HCT116 (cell line): ENCODE measurements around the gene MEAK7. TPM values are rescaled to one million over a fixed set of nuclear protein-coding genes. Genes with fewer than 3 reads are reported as not detected.

Experiments used
- ATAC-seq: fragments of 200-7000 bp; cut with Tn5 transposase; 2 replicates; pipeline ENCODE4 v1.9.1; 2020; ENCODE audit warnings: mild to moderate bottlenecking, moderate library complexity
- BruUV-seq: library from RNA; stranded (reverse); fragments of 400-500 nt; replicated peaks from 2 replicates; lab custom pipeline; 2021; lab: Mats Ljungman, UMichigan
- CTCF ChIA-PET: fragments of 300-600 bp; sonication (Branson Sonifier 250); formaldehyde crosslinking; loops from one replicate; lab custom pipeline; 2021; ENCODE audit warnings: antibody characterized with exemption; lab: Charles Lee
- POLR2A ChIA-PET: fragments of 300-600, 350-600 bp; sonication (Branson Sonifier 250); formaldehyde crosslinking; loops from one replicate; lab custom pipeline; 2021; ENCODE audit warnings: antibody characterized with exemption; lab: Charles Lee
- RAD21 ChIA-PET, 2 experiments: fragments of 300-600 bp; sonication (Branson Sonifier 250); formaldehyde crosslinking; loops; one replicate each; lab custom pipeline; 2023; ENCODE audit warnings: low total read pairs in 2 of 2; ENCODE audit not compliant: uncharacterized antibody in 2 of 2, unreplicated experiment in 2 of 2, low non-redundant PET in 1 of 2; lab: Charles Lee
- DNase-seq: peaks from one replicate; pipeline ENCODE4 v3.0.0-alpha.2; 2010; ENCODE audit warnings: low read depth, low spot score
- H2AFZ ChIP-seq: fragments of 200-600 bp; shearing (Covaris generic), sonication (generic); 2 replicates; pipeline ENCODE4 v1.6.1; 2017; ENCODE audit warnings: low read depth, mixed run types, mixed read lengths, antibody characterized with exemption, low read length; ENCODE audit not compliant: poor library complexity, severe bottlenecking
- H3K27ac ChIP-seq: 2 replicates; pipeline ENCODE4 v1.5.1; 2012; ENCODE audit warnings: low read depth, low read length
- H3K27me3 ChIP-seq: fragments of 200-600 bp; sonication (generic); 2 replicates; pipeline ENCODE4 v1.6.1; 2016; ENCODE audit warnings: mixed run types, low read length, mixed read lengths; ENCODE audit not compliant: insufficient read depth
- H3K36me3 ChIP-seq, 2 experiments: fragments of 200-500 bp in 1 of 2; fragments of 200-600 bp in 1 of 2; sonication (Bioruptor generic) in 1 of 2; sonication (generic) in 1 of 2; 2 replicates each; pipeline versions ENCODE4 v1.5.1 to v1.6.1; 2014 to 2016; ENCODE audit warnings: low read length in 2 of 2, inconsistent platforms in 1 of 2, mixed read lengths in 1 of 2, mixed run types in 1 of 2; ENCODE audit not compliant: insufficient read depth in 2 of 2, control insufficient read depth in 1 of 2
- H3K4me1 ChIP-seq, 2 experiments: fragments of 200-600 bp in 1 of 2; sonication (generic) in 1 of 2; 2 replicates each; pipeline versions ENCODE4 v1.5.1 to v1.6.1; 2012 to 2017; ENCODE audit warnings: low read length in 2 of 2, inconsistent platforms in 1 of 2, mild to moderate bottlenecking in 1 of 2, mixed read lengths in 1 of 2, mixed run types in 1 of 2, moderate library complexity in 1 of 2; ENCODE audit not compliant: insufficient read depth in 2 of 2, control insufficient read depth in 1 of 2
- H3K4me2 ChIP-seq: fragments of 200-600 bp; sonication (generic); 2 replicates; pipeline ENCODE4 v1.6.1; 2017; ENCODE audit warnings: mixed run types, low read length, mixed read lengths
- H3K4me3 ChIP-seq, 2 experiments: fragments of 200-600 bp in 1 of 2; sonication (generic) in 1 of 2; replicated peaks in 1 of 2; 2 replicates each; pipeline ENCODE4 v1.5.1; 2011 to 2016; ENCODE audit warnings: low read length in 2 of 2, control low read depth in 1 of 2, low read depth in 1 of 2, mild to moderate bottlenecking in 1 of 2, mixed read lengths in 1 of 2, mixed run types in 1 of 2
- H3K79me2 ChIP-seq: fragments of 200-600 bp; sonication (generic); 2 replicates; pipeline ENCODE4 v1.6.1; 2017; ENCODE audit warnings: mild to moderate bottlenecking, mixed run types, low read length, moderate library complexity, mixed read lengths; ENCODE audit not compliant: insufficient read depth
- H3K9ac ChIP-seq: fragments of 200-600 bp; sonication (generic); 2 replicates; pipeline ENCODE4 v1.6.1; 2016; ENCODE audit warnings: low read length, mixed read lengths
- H3K9me2 ChIP-seq: fragments of 200-600 bp; sonication (generic), shearing (Covaris generic); 2 replicates; pipeline ENCODE4 v1.6.1; 2017; ENCODE audit warnings: mixed run types, mild to moderate bottlenecking, moderate library complexity; ENCODE audit not compliant: insufficient read depth
- H3K9me3 ChIP-seq, 2 experiments: fragments of 200-500 bp in 1 of 2; fragments of 200-600 bp in 1 of 2; sonication (Bioruptor generic) in 1 of 2; sonication (generic) in 1 of 2; 2 replicates each; pipeline ENCODE4 v1.6.1; 2014 to 2017; ENCODE audit warnings: low read length in 2 of 2, mixed read lengths in 2 of 2, inconsistent platforms in 1 of 2, low read depth in 1 of 2, mild to moderate bottlenecking in 1 of 2, mixed run types in 1 of 2, moderate library complexity in 1 of 2; ENCODE audit not compliant: control insufficient read depth in 1 of 2, insufficient read depth in 1 of 2
- H4K20me1 ChIP-seq: fragments of 200-600 bp; sonication (generic), shearing (Covaris generic); 2 replicates; pipeline ENCODE4 v1.6.1; 2017; ENCODE audit warnings: mixed run types, mild to moderate bottlenecking, moderate library complexity; ENCODE audit not compliant: insufficient read depth
- ATF3 ChIP-seq: IDR thresholded peaks from 2 replicates; pipeline ENCODE4 v1.6.1; 2012
- CBX3 ChIP-seq: IDR thresholded peaks from 2 replicates; pipeline ENCODE4 v1.6.1; 2012; ENCODE audit warnings: low read depth
- CEBPB ChIP-seq: IDR thresholded peaks from 2 replicates; pipeline ENCODE4 v1.6.1; 2012; ENCODE audit warnings: low read depth
- CTCF ChIP-seq, 3 experiments: fragments of 200-600 bp in 1 of 3; sonication (generic) in 1 of 3; IDR thresholded peaks in 2 of 3; conservative IDR thresholded peaks in 1 of 3; 2 replicates each; pipeline ENCODE4 v1.5.1; 2012 to 2017; ENCODE audit warnings: low read depth in 2 of 3, low read length in 2 of 3, antibody characterized with exemption in 1 of 3, borderline replicate concordance in 1 of 3, control low read depth in 1 of 3, mild to moderate bottlenecking in 1 of 3, mixed read lengths in 1 of 3, mixed run types in 1 of 3, moderate library complexity in 1 of 3; ENCODE audit not compliant: insufficient read depth in 1 of 3
- EGR1 ChIP-seq: IDR thresholded peaks from 2 replicates; pipeline ENCODE4 v1.6.1; 2012; ENCODE audit warnings: low read depth
- ELF1 ChIP-seq: IDR thresholded peaks from 2 replicates; pipeline ENCODE4 v1.6.1; 2012; ENCODE audit warnings: low read depth, borderline replicate concordance
- EZH2 ChIP-seq: fragments of 200-600 bp; sonication (generic); IDR thresholded peaks from 2 replicates; pipeline ENCODE4 v1.6.1; 2017; ENCODE audit warnings: antibody characterized with exemption, mixed run types
- EZH2phosphoT487 ChIP-seq: fragments of 200-600 bp; IDR thresholded peaks from 2 replicates; pipeline ENCODE4 v1.6.1; 2018; ENCODE audit warnings: antibody characterized with exemption, borderline replicate concordance
- FOSL1 ChIP-seq: IDR thresholded peaks from 2 replicates; pipeline ENCODE4 v1.6.1; 2012; ENCODE audit warnings: low read depth
- POLR2A ChIP-seq: IDR thresholded peaks from 2 replicates; pipeline ENCODE4 v1.7.0; 2011; ENCODE audit warnings: borderline replicate concordance; ENCODE audit not compliant: insufficient read depth, insufficient read length; ENCODE audit errors: extremely low read depth
- POLR2AphosphoS5 ChIP-seq: IDR thresholded peaks from 2 replicates; pipeline ENCODE4 v1.6.1; 2011; ENCODE audit warnings: mild to moderate bottlenecking, low read depth, low read length, moderate library complexity
- RAD21 ChIP-seq: IDR thresholded peaks from 2 replicates; pipeline ENCODE4 v1.6.1; 2012; ENCODE audit warnings: low read depth, mild to moderate bottlenecking
- REST ChIP-seq: IDR thresholded peaks from 2 replicates; pipeline ENCODE4 v1.6.1; 2012; ENCODE audit warnings: low read depth
- SP1 ChIP-seq: IDR thresholded peaks from 2 replicates; pipeline ENCODE4 v1.6.1; 2012; ENCODE audit warnings: low read depth
- TCF7L2 ChIP-seq: IDR thresholded peaks from 2 replicates; pipeline ENCODE4 v1.7.0; 2011; ENCODE audit warnings: borderline replicate concordance, inconsistent platforms; ENCODE audit not compliant: insufficient read depth, insufficient read length; ENCODE audit errors: extremely low read depth
- YY1 ChIP-seq: IDR thresholded peaks from 2 replicates; pipeline ENCODE4 v1.6.1; 2011; ENCODE audit warnings: low read length, low read depth, moderate library complexity, mild to moderate bottlenecking; ENCODE audit not compliant: insufficient replicate concordance; ENCODE audit errors: extremely low read depth
- ZBTB33 ChIP-seq: IDR thresholded peaks from 2 replicates; pipeline ENCODE4 v1.6.1; 2011; ENCODE audit warnings: mild to moderate bottlenecking, low read length, moderate library complexity; ENCODE audit not compliant: insufficient replicate concordance; ENCODE audit errors: extremely low read depth
- ZFX ChIP-seq: fragments of 450-650 bp; IDR thresholded peaks from 2 replicates; pipeline ENCODE4 v1.6.1; 2017
- ZNF274 ChIP-seq: fragments of 200-500 bp; sonication (Bioruptor generic); IDR thresholded peaks from 2 replicates; pipeline ENCODE4 v1.6.1; 2014; ENCODE audit warnings: mild to moderate bottlenecking, low read depth, low read length, inconsistent platforms
- intact Hi-C: fragments of 100-400 bp; cut with micrococcal nuclease; formaldehyde crosslinking; loops from 2 replicates; pipeline ENCODE4 v1.10.0; 2022
- total RNA-seq: library from RNA; stranded (reverse); gene quantifications from one replicate; pipeline ENCODE4 v1.2.1, GENCODE V29; 2021; ENCODE audit not compliant: unreplicated experiment

The MEAK7 gene
- total RNA-seq, 1 experiment from 2014 or later, result 32.2 TPM

GRCh38 chr16:84459941-84460405 is 44.5 kb downstream of the MEAK7 start:
- no peaks in the 10 kb centered on the region for H3K27me3 ChIP-seq
- H3K9ac ChIP-seq, result no peak overlapping the region
- H3K27ac ChIP-seq, result no peak overlapping the region
- H3K79me2 ChIP-seq, result no peaks in the 10 kb centered on the region
- TF ChIP-seq EZH2phosphoT487 (no peak), EZH2 (no peak), REST (no peak), CTCF (IDR thresholded peaks at IDR 0.05 in 2 of 3, conservative IDR thresholded peaks at IDR 0.05 in 1 of 3; ENCODE audit: borderline replicate concordance in 1 of 3, insufficient read depth in 1 of 3, low read depth in 2 of 3, low read length in 2 of 3) (no peak), RAD21 (no peak), EGR1 (no peak), ZBTB33 (no peak), ATF3 (no peak), SP1 (no peak), ELF1 (no peak), YY1 (no peak), CBX3 (no peak), POLR2A (no peak), TCF7L2 (no peak), FOSL1 (no peak), ZFX (no peak), CEBPB (no peak), POLR2AphosphoS5 (no peak), ZNF274 (no peak)
- BruUV-seq, result no TSS peak
- peaks cover 0 to 4% of the 10 kb centered on the region in 2 experiments; a peak in 2 of 4 replicates for H3K36me3 ChIP-seq
- no peak overlapping the region for H3K4me2 ChIP-seq
- no peak overlapping the region for H2AFZ ChIP-seq
- no peaks in the 10 kb centered on the region for H3K9me2 ChIP-seq
- 0 out of 2 replicates have a peak, but pooled peaks have one; percentile 28 for ATAC-seq
- H4K20me1 ChIP-seq, result no peaks in the 10 kb centered on the region
- DNase-seq, result no peak
- ChIA-PET CTCF (no interaction called here), POLR2A (no interaction called here), RAD21 (no interaction called here)
- H3K4me3 ChIP-seq, result no peak overlapping the region
- no peaks in the 10 kb centered on the region for H3K9me3 ChIP-seq
- intact Hi-C loops, result no loop called here
- H3K4me1 ChIP-seq, result no peaks in the 10 kb centered on the region
